Cardiac muscle cell (in vitro differentiated cells and primary cell): ENCODE data around the gene CCHCR1. TPM values are rescaled to one million over a fixed set of nuclear protein-coding genes. Genes with fewer than 3 reads are reported as not detected.

Experiments used
- DNase-seq, 2 donors: peaks; one replicate each; pipeline versions ENCODE4 v3.0.0 to v3.0.0-alpha.2; 2010 to 2017; ENCODE audit warnings: low read depth in 1 of 2, low spot score in 1 of 2
- H3K27ac ChIP-seq: fragments of 200-600 bp; sonication (generic); 2 replicates; pipeline ENCODE4 v1.5.1; 2016
- H3K27me3 ChIP-seq: fragments of 200-600 bp; sonication (generic); 2 replicates; pipeline ENCODE4 v1.6.0; 2016; ENCODE audit warnings: control low read depth
- H3K36me3 ChIP-seq: fragments of 200-600 bp; sonication (generic); 2 replicates; pipeline ENCODE4 v1.5.1; 2016; ENCODE audit warnings: control low read depth
- H3K4me1 ChIP-seq: fragments of 200-600 bp; sonication (generic); 2 replicates; pipeline ENCODE4 v1.8.1; 2017; ENCODE audit warnings: low read depth, mild to moderate bottlenecking, mixed run types
- H3K4me3 ChIP-seq: fragments of 200-600 bp; sonication (generic); 2 replicates; pipeline ENCODE4 v1.5.1; 2016; ENCODE audit warnings: mild to moderate bottlenecking
- H3K9me3 ChIP-seq: fragments of 200-600 bp; sonication (generic); 2 replicates; pipeline ENCODE4 v1.5.1; 2017; ENCODE audit warnings: low read depth, mild to moderate bottlenecking, control low read depth
- polyA plus RNA-seq: library from polyadenylated mRNA; unstranded; fragments of >200 nt; fragmentation: Nextera tagmentation; extraction: Ambion mirVana; gene quantifications from 2 replicates; pipeline ENCODE4 v1.2.1, GENCODE V29; 2016
- total RNA-seq: library from RNA; depleted of rRNA; stranded (reverse); fragments of >200 nt; gene quantifications from 2 replicates; pipeline ENCODE4 v1.2.3, GENCODE V29; 2016
- TF ChIP-seq, protein P1 (sequence below): IDR thresholded peaks from 2 replicates; pipeline ENCODE4 v1.5.1; 2012; ENCODE audit warnings: low read depth, mild to moderate bottlenecking, low read length

CCHCR1 gene
- total and polyA plus RNA-seq, 2 experiments from 2014 or later, result 29.1 to 55.5 TPM

DNA sequence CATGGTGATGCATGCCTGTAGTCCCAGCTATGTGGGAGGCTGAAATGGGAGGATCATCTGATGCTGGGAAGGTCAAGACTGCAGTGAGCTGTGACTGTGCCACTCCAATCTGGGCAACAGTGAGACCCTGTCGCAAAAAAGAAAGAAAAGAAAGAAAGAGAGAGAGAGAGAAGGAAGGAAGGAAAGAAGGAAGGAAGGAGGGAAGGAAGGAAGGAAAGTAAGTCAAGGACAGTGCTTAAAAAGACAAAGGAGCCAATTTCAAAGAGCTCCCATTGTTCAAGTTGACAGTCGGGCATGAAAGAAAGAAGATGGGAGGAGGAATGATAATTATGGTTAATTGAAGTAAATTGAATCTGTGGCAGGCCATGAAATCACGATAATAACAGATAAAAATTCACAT, 61.4 kb downstream of the CCHCR1 start:
- no peak overlapping the region for H3K4me3 ChIP-seq
- no peaks in the 10 kb centered on the region for H3K9me3 ChIP-seq
- H3K4me1 ChIP-seq, result no peaks in the 10 kb centered on the region
- no peaks in the 10 kb centered on the region for H3K27me3 ChIP-seq
- TF ChIP-seq, protein P1, sequence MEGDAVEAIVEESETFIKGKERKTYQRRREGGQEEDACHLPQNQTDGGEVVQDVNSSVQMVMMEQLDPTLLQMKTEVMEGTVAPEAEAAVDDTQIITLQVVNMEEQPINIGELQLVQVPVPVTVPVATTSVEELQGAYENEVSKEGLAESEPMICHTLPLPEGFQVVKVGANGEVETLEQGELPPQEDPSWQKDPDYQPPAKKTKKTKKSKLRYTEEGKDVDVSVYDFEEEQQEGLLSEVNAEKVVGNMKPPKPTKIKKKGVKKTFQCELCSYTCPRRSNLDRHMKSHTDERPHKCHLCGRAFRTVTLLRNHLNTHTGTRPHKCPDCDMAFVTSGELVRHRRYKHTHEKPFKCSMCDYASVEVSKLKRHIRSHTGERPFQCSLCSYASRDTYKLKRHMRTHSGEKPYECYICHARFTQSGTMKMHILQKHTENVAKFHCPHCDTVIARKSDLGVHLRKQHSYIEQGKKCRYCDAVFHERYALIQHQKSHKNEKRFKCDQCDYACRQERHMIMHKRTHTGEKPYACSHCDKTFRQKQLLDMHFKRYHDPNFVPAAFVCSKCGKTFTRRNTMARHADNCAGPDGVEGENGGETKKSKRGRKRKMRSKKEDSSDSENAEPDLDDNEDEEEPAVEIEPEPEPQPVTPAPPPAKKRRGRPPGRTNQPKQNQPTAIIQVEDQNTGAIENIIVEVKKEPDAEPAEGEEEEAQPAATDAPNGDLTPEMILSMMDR, result no peak
- no peaks in the 10 kb centered on the region for H3K36me3 ChIP-seq
- H3K27ac ChIP-seq, result no peak overlapping the region
- DNase-seq, result no peak

DNA sequence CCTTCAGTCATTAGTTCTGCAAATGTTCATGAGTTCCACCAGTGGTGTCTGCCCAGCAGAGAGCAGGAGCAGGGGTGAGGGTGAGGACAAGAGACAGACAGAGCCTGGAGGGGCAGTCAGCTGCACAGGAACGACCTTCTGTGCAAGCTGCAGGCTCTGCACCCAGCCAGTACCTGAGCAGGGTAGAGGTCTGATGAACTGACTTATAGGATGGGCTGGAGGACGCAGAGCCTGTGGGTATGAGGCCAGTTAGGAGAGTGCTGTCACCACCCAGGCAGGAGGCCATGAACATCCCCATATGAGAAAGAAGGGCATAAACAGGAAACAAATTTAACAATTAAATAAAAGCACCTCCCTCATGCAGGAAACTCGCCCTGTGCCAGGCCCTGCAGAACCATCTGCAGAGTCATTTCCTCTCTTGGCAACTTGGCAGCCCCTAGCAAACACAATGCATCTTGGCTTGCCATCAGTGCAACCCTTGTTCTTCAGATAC, 63.2 kb downstream of the CCHCR1 start:
- TF ChIP-seq, protein P1, result no peak
- H3K27me3 ChIP-seq, result no peaks in the 10 kb centered on the region
- no peak overlapping the region for H3K27ac ChIP-seq
- H3K9me3 ChIP-seq, result no peaks in the 10 kb centered on the region
- H3K4me1 ChIP-seq, result no peaks in the 10 kb centered on the region
- H3K4me3 ChIP-seq, result no peak overlapping the region
- H3K36me3 ChIP-seq, result no peaks in the 10 kb centered on the region
- peak in 1 of 2 donors; percentile 22 for DNase-seq

DNA sequence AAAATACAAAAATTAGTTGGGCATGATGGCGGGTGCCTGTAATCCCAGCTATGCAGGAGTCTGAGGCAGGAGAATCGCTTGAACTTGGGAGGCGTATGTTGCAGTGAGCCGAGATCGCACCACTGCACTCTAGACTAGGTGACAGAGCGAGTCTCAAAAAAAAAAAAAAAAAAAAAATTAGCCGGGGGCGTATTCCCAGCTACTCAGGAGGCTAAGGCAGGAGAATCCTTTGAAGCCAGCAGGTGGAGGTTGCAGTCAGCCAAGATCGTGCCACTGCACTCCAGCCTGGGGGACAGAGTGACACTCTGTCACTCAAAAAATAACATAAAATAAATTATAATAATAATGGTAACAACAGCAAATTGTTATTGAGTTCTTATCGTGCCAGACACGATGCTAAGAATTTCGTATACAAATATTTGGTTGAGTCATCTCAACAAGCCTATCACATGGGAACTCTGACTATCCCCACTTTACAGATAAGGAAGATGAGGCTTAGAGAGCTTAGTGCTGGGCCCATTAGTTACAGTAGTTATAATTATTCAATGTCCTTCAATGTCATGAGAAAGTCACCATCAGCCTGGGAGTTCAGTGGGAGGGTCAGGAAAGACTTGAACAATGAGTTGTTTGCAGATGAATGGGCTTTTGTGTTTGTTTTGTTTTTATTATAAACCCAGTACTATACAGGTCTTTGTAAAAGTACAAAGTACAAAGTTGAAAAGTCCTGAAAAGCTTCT, 64.7 kb downstream of the CCHCR1 start:
- Histone ChIP-seq H3K27ac (no peak overlapping the region), H3K4me1 (no peaks in the 10 kb centered on the region), H3K9me3 (no peaks in the 10 kb centered on the region), H3K27me3 (no peaks in the 10 kb centered on the region), H3K4me3 (no peak overlapping the region), H3K36me3 (no peaks in the 10 kb centered on the region)
- TF ChIP-seq, protein P1, result no peak
- DNase-seq, result no peak

Other genes starting within 250 kb of the CCHCR1 start
- gene GTF2H4, start 249.6 kb downstream of the CCHCR1 start, total RNA-seq, result 24.0 and 25.8 TPM in 2 replicates
- gene GTF2H4, start 249.6 kb downstream of the CCHCR1 start, polyA plus RNA-seq, result 18.0 and 20.7 TPM in 2 replicates
- 59.3 and 61.3 TPM in 2 replicates for gene VARS2, start 243.6 kb downstream of the CCHCR1 start, total RNA-seq
- 24.8 and 27.5 TPM in 2 replicates for gene VARS2, start 243.6 kb downstream of the CCHCR1 start, polyA plus RNA-seq
- gene SFTA2, start 225.6 kb downstream of the CCHCR1 start, total RNA-seq, result not detected in 2 replicates
- 0.86 and 1.8 TPM in 2 replicates for gene SFTA2, start 225.6 kb downstream of the CCHCR1 start, polyA plus RNA-seq
- gene MUCL3, start 216.8 kb downstream of the CCHCR1 start, total RNA-seq, result not detected in 2 replicates
- 0.12 TPM in 1 of 2 replicates, not detected in the other for gene MUCL3, start 216.8 kb downstream of the CCHCR1 start, polyA plus RNA-seq
- gene MUC21, start 174.1 kb downstream of the CCHCR1 start, total RNA-seq, result not detected in 2 replicates
- not detected in 2 replicates for gene MUC21, start 174.1 kb downstream of the CCHCR1 start, polyA plus RNA-seq
- gene MUC22, start 147.3 kb downstream of the CCHCR1 start, total RNA-seq, result not detected in 2 replicates
- gene MUC22, start 147.3 kb downstream of the CCHCR1 start, polyA plus RNA-seq, result not detected in 2 replicates
- not detected in 2 replicates for gene C6orf15, start 45.2 kb downstream of the CCHCR1 start, total RNA-seq
- not detected in 2 replicates for gene C6orf15, start 45.2 kb downstream of the CCHCR1 start, polyA plus RNA-seq
- not detected in 2 replicates for gene PSORS1C1, start 43.0 kb downstream of the CCHCR1 start, total RNA-seq
- not detected in 2 replicates for gene PSORS1C1, start 43.0 kb downstream of the CCHCR1 start, polyA plus RNA-seq
- not detected in 2 replicates for gene CDSN, start 37.4 kb downstream of the CCHCR1 start, total RNA-seq
- not detected in 2 replicates for gene CDSN, start 37.4 kb downstream of the CCHCR1 start, polyA plus RNA-seq
- gene PSORS1C2, start 18.7 kb downstream of the CCHCR1 start, total RNA-seq, result not detected in 2 replicates
- gene PSORS1C2, start 18.7 kb downstream of the CCHCR1 start, polyA plus RNA-seq, result not detected in 2 replicates
- 3.7 and 7.0 TPM in 2 replicates for gene TCF19, start 787 bp upstream of the CCHCR1 start, total RNA-seq
- gene TCF19, start 787 bp upstream of the CCHCR1 start, polyA plus RNA-seq, result 3.5 and 7.3 TPM in 2 replicates
- gene POU5F1, start 12.9 kb upstream of the CCHCR1 start, total RNA-seq, result 1.5 and 1.6 TPM in 2 replicates
- 1.3 TPM in 1 of 2 replicates, not detected in the other for gene POU5F1, start 12.9 kb upstream of the CCHCR1 start, polyA plus RNA-seq
- 122 and 132 TPM in 2 replicates for gene HLA-C, start 114.3 kb upstream of the CCHCR1 start, total RNA-seq
- 72.6 and 72.7 TPM in 2 replicates for gene HLA-C, start 114.3 kb upstream of the CCHCR1 start, polyA plus RNA-seq
- 7.7 and 23.7 TPM in 2 replicates for gene HLA-B, start 199.4 kb upstream of the CCHCR1 start, total RNA-seq
- gene HLA-B, start 199.4 kb upstream of the CCHCR1 start, polyA plus RNA-seq, result 15.6 and 27.2 TPM in 2 replicates
- gene MICA, start 245.8 kb upstream of the CCHCR1 start, total RNA-seq, result 7.8 and 15.0 TPM in 2 replicates
- 11.0 and 16.4 TPM in 2 replicates for gene MICA, start 245.8 kb upstream of the CCHCR1 start, polyA plus RNA-seq